GM21825 (cell line): Measurements from ENCODE around the gene FBLN1.
A peak's percentile ranks its signal among the peaks of the same experiment; 100 is the strongest.

ENCODE experiments used
- ATAC-seq: cut with Tn5 transposase; IDR thresholded peaks from one replicate; pipeline ENCODE4 v1.9.1; 2021; ENCODE audit warnings: mild to moderate bottlenecking, moderate library complexity; ENCODE audit not compliant: unreplicated experiment

Gene FBLN1

DNA sequence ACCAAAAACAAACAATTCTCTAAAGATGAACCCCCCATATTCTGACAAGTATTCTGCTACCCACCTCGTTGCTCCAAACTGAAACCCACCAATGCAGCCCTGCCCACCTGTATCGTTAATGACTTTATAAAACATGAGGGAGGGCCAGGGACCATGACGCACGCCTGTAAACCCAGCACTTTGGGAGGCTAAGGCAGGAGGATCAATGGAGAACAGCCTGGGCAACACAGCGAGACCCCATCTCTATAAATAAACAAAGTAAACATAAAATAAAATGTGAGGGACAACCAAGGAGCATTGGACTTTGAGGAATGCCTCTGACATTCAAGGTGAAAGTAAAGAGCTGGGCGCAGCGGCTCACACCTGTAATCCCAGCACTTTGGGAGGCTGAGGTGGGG, 129.2 kb downstream of the FBLN1 start:
- no peak for ATAC-seq

DNA sequence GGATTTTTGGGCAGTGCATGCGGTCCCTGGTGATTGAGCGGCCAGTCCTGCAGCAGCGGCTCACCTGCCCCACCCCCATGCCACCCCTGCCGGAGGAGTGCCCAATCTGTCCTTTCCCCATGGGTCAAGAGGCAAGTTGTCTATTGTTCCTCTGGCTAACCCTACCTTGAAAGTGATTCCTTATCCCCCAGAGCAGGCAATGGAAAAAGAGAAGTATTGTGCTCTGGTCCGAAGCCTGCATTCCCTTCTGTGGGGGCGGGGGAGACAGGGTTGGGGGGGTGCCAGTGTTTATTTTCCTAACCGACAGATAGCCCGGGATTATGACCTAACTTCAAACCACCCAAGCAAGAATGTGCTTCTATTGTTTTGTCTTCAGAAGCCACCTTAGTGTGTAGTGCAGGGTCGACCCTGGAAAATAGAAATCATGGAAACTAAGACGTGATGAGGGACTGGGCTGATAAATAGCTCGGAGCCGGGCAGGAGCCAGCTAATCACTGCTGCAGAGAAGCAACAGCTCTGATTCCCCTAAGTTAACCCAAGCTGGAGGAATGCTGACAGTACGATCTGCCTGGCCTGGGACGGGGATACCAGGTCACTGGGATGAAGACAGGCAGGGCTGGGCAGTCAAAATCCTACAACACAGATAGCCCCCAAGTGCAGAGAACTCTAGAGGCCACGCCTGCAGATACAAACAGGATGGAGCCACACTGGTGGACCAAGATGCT, 130.3 kb downstream of the FBLN1 start:
- ATAC-seq = no peak

DNA sequence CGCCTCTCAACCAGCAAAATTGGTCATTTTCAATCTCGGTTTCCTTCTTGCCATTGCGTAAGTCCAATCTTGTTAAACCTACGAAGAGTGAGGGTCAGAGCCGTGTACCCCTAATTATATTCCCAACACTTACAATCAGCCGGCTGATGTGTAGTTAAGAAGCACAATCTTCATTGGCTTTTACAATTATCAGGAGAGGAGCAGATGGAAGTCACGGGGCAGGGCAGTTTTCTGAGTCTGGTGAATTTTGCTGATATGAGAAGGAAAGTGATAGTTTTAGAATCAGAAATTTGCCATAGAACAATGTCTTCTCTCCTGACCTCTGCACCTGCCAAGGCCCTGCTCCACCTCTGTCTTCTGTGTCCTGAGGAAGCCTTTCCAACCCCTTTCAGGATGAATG, 134.0 kb downstream of the FBLN1 start:
- ATAC-seq = no peak

DNA sequence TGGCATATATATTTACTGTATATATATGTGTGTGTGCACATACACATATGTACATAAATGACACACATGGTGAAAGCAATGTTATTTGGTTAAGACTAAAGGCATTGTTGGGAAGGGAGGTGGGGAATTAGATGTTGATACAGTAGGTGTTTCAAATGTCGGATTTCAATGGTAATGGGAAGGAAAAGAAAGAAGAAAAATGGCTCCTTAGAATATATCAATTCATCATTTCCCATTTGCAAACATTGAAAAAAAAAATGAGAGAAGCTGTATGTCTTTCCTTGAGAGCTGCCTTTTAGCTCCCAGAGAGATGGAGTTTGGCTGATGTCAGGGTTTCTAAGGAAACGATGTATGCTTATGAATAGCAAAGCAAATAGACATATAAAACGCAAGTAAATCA, 135.5 kb downstream of the FBLN1 start:
- no peak for ATAC-seq

DNA sequence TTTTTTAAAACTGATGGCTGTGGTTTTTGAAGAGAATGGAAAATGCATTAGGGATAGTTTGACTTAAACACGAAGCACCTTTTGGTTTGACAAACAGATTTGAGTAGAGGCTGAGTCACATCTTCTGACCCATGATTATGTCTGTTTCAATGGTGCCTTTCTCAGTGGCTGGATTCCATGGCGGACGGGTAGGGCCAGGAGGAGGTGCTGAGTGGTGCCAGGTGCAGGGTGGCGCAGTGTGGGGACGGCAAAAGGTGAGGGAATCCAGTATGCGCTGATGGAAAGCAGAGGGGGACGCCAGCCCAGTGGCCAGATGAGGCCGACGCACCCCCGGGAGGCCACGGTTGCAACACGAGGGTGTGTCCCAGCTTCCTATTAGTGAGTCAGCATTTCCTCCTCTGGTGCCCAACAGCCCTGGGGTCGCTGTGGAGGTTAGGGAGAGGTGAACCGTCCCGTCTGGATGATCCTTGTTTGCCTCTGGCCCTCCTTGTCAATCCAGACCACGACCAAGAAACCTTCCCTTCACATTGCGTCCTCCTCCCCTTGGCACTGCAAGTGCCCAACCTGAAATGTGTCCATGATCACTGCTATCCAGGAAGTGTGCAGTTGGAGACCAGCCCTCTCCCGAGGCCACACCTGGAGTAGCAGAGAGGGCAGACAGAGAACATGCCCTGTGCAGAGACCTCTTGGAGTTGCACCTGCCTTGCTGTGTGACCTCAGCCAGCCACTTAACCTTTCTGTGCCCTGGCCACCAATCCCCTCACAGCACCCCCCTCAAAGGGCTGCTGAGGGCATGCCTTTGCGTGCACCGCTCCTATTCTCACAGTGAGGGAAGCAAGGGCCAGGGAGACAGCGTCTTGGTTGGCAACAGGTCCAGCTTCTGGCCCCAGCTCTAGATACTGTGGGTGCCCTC, 136.4 kb downstream of the FBLN1 start:
- no peak for ATAC-seq

DNA sequence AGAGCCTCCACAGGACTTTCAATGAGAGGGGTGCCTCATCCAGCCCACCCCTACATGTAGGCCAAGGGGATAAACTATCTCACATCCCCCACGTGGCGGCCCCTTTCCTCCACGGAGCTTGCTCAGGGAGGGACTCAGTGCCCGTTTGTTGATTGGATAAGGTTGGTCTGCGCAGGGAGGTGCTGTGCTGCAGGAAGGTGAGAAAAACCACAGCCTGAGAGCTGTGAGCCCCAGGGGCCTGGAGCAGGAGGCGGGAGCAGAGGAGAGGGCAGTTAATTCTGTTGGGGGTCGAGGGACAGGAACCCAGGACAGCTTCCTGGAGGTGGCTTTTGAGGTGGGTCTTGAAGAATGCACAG, 137.0 kb downstream of the FBLN1 start:
- ATAC-seq = no peak

DNA sequence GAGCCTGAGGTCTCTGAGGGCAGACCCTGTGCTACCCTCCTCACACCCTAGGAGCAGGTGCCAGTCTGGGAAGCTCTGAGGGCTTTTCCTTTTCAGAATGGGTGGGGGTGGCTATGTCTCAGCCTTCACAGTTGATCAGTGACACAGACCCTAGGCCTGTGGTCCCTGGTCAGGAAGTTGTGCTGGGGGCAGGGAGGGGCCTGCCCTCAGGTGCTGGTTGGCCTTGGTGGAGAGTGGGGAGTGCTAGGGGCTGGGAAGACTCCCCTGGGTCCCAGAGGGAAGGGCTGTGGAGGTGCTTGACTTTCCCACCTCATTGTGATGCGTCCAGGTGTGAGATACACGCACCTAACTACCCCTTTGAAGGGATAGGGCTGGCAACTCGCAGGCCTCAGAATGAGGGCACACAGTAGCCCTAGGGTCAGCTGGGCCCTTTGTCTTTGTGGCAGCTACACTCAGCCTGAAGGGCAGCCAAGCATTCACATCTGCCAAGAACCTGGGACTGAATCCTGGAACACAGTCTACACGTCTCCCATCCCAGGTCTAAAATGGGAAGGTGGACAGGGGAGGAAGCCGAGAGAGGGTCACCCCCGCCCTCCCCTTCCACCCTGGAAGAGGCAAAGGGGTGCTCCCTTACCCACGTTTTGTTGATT, 137.7 kb downstream of the FBLN1 start:
- no peak for ATAC-seq

DNA sequence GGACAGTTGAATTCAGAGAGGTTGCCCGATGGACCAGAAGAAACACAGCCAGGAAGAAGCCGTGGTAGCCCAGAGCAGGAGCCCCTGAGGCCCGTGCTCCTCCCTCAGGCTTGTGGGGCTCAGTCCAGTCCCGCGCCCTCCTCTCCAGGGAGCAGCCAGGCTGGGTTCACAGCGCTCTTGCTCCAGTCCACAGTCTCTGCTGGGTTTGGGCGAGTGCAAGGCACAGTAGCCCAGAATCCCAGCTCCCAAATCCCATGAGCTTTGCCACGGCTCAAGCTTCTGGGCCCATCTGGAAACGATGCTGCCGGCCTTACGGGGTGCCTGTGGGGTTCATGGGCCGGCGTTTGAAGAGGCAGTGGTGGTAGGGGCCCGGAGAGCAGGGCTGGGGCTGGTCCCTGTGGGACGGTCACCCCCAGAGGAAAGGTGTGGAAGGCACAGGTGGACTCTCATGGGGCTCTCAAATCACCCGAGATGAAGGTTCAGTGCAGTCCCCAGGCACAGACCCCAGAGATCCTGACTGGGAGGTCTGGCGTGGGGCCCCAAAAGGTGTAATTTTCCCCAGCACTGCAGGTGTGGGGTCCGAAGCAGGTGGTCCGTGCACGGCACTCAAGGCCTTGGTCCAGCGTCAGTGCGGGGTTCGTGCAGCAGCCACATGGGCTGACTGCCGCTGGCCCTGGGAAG, 138.4 kb downstream of the FBLN1 start:
- no peak for ATAC-seq

DNA sequence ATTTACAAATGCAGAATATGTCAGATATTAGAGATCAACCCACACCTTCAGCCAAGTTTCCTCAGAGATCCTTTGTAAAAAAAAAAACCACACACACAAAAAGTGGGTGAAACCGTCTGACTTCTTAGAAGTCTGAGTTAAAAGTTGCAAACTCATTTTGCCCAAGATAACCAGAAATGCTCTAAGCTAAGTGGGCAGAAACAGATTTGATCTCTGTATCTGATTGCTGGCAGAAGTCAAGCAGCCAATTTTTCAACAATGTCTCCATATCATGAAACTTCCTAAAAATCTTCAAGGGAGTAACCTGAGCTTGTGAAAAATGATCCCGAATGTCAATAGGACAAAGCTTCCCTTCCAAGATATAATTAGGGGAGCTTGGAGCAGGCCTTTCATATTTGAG, 140.3 kb downstream of the FBLN1 start:
- no peak for ATAC-seq

DNA sequence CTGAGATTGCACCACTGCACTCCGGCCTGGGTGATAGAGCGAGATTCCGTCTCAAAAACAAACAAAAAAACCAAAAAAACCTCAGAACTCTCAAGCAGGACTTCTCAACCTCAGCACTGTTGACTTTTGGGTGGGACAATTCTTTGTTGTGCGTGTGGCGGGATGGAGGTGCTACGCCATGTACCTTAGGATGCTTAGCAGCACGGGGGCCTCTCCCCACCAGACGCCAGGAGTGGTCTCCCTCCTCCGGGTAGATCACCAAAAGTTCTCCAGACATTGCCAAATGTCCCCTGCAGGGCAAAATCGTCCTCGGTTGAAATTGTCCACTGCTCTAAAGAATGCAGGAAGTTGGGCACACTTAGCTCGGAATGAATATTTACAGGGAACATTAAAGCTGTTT, 142.0 kb downstream of the FBLN1 start:
- no peak for ATAC-seq

DNA sequence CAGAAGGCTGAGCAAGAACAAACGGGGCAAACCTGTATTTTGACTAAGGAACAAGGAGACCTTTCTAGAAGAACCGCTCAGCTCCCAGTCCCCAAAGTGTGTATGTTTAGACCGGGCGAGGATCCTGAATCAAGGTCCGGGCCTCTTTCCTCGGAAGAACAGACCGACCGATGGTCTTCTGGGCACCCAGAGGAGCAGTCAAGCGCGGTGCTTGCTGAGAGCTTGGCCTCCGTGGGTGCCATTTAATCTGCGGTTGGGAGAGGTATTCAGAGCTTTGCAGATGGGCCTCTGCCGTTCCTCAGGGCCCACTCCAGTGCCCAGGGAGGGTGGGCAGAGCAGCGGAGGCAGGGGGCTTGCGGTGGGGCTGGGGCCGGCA, 142.5 kb downstream of the FBLN1 start:
- no peak for ATAC-seq

DNA sequence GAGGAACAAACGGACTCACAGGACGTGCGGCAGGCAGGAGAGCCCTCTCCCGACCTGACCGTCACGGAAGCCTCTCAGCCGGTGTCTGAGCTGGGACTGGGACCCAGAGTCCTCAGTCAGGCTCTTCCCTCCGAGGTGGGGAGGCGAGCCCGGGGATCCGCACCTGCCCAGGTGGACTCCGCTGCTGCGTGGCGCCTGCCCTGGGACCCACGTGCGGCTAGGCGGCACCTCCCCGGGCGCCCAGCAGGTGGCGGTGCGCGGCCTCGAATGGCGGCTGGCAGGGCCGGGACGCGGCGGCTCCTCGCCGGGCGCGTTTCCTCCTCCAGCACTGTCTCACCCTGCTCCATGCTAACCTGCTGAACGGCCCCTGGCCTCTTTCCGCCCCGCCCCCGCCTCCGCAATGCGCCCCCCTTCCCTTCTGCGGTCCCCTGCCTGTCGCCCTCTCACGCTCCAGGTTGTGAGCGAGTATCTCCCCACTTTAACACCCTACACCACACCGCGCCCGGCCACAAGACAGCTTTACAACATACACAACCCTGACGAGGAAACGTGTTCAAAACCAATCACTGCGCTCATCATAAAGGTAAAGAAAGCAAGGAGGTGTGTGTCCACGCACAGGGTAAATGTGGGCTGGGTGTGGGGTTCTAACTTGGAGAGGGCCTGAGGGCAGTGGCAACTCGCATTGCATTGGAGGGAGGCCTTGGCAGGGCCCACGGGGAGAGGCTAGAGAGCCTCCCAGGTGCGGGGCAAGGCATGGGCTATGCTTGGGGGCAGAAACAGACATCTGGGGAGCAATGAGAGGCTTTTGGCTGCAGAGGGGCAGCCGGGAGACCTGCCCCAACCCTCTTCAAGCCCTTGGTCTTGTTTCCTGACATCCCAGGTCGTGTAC, 143.1 kb downstream of the FBLN1 start:
- peak; percentile 57 for ATAC-seq

DNA sequence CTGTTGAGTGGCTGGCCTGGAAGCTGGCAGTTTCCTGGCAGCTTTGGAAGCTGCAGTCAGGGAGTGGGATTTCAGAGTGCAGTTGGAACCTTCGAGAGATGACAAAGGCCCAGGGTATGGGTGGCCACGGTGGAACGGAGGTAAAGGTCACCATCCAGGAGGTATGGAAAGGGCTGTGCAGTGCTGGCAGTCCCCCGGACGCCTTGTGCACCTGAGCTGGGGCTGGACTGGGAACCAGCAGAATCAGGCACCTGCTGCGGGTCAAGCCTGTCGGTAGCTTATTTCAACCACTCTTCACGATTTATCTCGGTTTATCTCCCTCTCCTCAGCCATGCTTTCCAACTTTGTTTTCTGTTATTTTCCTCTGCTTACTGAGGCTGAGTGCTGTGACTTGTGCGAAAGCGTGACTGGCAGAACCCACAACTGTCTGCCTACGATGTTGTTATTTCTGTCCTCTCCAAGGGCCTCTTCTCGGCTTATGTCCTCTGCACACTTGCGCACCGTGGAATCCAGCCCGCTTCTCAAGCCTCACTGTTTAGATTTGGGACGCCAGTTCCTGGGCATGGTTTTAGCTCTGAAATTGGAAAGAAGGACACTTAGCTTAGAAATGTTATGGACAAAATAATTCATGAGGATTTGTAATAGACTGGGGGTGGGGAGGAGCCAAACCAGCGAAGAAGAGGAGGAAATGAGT, 145.0 kb downstream of the FBLN1 start:
- ATAC-seq = no peak

DNA sequence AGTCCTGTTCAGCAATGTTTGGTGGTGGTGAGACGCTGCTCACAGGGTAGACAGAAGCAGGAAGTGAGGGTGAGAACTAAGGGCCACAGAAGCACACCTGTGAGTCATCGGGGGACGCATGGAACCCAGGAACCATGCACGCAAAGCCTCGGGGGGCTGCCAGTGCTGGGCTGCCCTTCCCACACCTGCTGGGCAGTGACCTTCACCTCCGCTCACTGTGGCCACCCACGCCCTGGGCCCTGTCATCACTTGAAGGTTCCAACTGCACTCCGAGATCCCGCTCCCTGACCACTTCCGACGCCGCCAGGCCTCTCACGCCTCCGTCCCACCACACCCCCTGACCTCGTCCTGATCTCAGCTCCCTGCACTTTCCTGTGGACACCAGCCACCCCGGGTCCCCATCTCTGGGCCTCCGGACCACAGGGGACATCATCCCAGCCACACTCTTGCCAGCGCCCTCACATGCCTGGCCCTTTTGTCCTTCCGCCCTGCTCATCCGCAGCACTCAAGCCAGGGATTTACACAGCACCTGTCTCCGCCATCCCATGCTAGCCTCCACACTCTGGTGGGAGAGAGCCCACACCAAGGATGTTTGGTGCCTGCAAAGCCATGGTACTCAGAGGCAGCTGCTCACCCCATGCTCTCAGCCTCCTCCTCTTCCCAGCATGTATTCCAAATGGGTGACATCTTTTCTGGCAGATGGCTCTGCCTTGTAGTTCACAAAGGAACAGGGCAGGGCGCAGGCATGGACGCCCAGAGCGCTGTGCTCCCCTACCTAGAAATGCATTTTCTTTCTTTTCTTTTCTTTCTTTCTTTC, 145.8 kb downstream of the FBLN1 start:
- ATAC-seq = no peak

DNA sequence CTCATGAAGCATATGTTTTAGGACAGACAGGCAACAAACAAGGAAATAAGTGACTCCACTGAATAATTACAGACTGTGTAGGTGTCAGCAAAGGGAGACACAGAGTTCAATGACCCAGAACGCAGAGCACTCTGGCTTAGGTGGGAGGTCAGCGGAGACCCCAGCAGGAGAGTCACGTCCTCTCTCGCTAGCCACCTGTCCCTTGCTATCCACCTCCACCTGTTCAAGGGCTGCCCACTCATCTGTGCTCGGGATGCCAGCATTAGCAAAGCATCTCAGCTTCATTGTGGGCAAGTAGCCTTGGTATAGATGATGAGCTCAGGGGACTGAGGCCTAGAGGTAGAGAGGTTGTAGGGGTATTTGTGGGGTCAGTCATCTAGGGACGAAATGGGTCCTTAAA, 147.1 kb downstream of the FBLN1 start:
- no peak for ATAC-seq

DNA sequence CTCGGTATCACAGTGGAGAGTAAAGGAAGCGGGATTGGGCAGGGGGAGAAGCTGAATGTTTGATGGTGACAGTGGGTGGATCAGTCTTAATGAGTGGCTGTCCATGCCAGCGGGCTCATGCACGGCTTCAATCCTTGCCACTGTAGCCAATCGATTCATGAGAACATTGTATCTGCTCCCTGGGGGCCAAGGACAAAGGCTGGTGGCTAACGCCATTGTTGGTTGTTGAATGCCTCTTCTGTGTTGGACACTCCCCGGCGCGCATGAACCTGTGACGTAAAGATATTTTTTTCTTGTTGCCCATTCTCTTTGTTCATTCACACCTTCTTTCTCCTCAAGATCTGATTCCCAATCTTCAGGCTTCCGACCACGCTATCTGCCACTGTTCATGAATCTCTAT, 148.0 kb downstream of the FBLN1 start:
- no peak for ATAC-seq
